K562 (cell line): Measurements from ENCODE around the gene EXOC3L1. TPM values are rescaled to one million over a fixed set of nuclear protein-coding genes. Genes with fewer than 3 reads are reported as not detected.

Experiments
- ATAC-seq: fragments of 200-7000 bp; cut with Tn5 transposase; 3 replicates; pipeline ENCODE4 v1.9.1; 2020; ENCODE audit warnings: moderate library complexity
- BruUV-seq: library from RNA; stranded (reverse); fragments of 400-500 nt; replicated peaks from 2 replicates; lab custom pipeline; 2021; lab: Mats Ljungman, UMichigan
- CTCF ChIA-PET: fragments of 300-600 bp; formaldehyde crosslinking; extraction: SDS; loops from one replicate; lab custom pipeline; 2021; ENCODE audit warnings: low intra/inter-chr PET ratio; lab: Yijun Ruan, JAX
- POLR2A ChIA-PET: fragments of 300-600, 350-650 bp; sonication (Branson Sonifier 250); formaldehyde crosslinking; extraction: SDS; loops from one replicate; lab custom pipeline; 2021; ENCODE audit warnings: antibody characterized with exemption, inconsistent platforms; lab: Yijun Ruan, JAX
- DNase-seq, 4 experiments: peaks; one replicate each; pipeline versions ENCODE4 v3.0.0 to v3.0.0-alpha.2; 2011 to 2018; ENCODE audit warnings: low spot score in 3 of 4, mixed read lengths in 3 of 4; ENCODE audit errors: extremely low read depth in 1 of 4
- FAIRE-seq: peaks from 2 replicates; lab custom pipeline; 2011; peaks lifted over from hg19 to GRCh38; lab: Jason Lieb, UNC
- H2AFZ ChIP-seq: 2 replicates; pipeline ENCODE4 v1.6.0; 2011; ENCODE audit warnings: low read depth, low read length, control low read depth, inconsistent platforms
- H3K27ac ChIP-seq: fragments of 200-600 bp; 3 replicates; pipeline ENCODE4 v1.8.0; 2011; ENCODE audit warnings: low read depth, mild to moderate bottlenecking, control low read depth, inconsistent platforms, low read length, moderate library complexity, mixed read lengths; ENCODE audit errors: extremely low read depth
- H3K27me3 ChIP-seq, 2 experiments: fragments of 300-600 bp in 1 of 2; 2 replicates in 1 of 2; 3 replicates in 1 of 2; pipeline versions ENCODE4 v1.6.0 to v1.8.0; 2011; ENCODE audit warnings: inconsistent platforms in 2 of 2, low read length in 2 of 2, mild to moderate bottlenecking in 1 of 2, mixed read lengths in 1 of 2, moderate library complexity in 1 of 2; ENCODE audit not compliant: control insufficient read depth in 2 of 2, insufficient read depth in 2 of 2
- H3K36me3 ChIP-seq: fragments of 300-600 bp; 3 replicates; pipeline ENCODE4 v1.8.0; 2011; ENCODE audit warnings: mild to moderate bottlenecking, low read length, inconsistent platforms; ENCODE audit not compliant: control insufficient read depth, insufficient read depth
- H3K4me1 ChIP-seq, 2 experiments: fragments of 200-600 bp in 1 of 2; replicated peaks in 1 of 2; 2 replicates in 1 of 2; 3 replicates in 1 of 2; pipeline versions ENCODE4 v1.5.1 to v1.8.0; 2011; ENCODE audit warnings: inconsistent platforms in 2 of 2, low read length in 2 of 2, mild to moderate bottlenecking in 1 of 2, mixed read lengths in 1 of 2, moderate library complexity in 1 of 2; ENCODE audit not compliant: control insufficient read depth in 2 of 2, insufficient read depth in 2 of 2
- H3K4me2 ChIP-seq: 2 replicates; pipeline ENCODE4 v1.6.1; 2011; ENCODE audit warnings: low read length, control low read depth, inconsistent platforms, mixed read lengths; ENCODE audit not compliant: insufficient read depth
- H3K4me3 ChIP-seq: fragments of 200-600 bp; sonication (generic), shearing (Covaris generic); 2 replicates; pipeline ENCODE4 v1.5.1; 2016; ENCODE audit warnings: control low read depth, inconsistent platforms
- H3K79me2 ChIP-seq: fragments of 200-600 bp; 3 replicates; pipeline ENCODE4 v1.8.0; 2011; ENCODE audit warnings: low read length, inconsistent platforms; ENCODE audit not compliant: control insufficient read depth, insufficient read depth
- H3K9ac ChIP-seq, 2 experiments: 2 replicates each; pipeline versions ENCODE4 v1.6.0 to v1.6.1; 2011; ENCODE audit warnings: low read depth in 2 of 2, low read length in 2 of 2, control low read depth in 1 of 2, inconsistent platforms in 1 of 2, mild to moderate bottlenecking in 1 of 2, mixed read lengths in 1 of 2; ENCODE audit not compliant: insufficient read depth in 1 of 2
- H3K9me1 ChIP-seq: one replicate; pipeline ENCODE4 v1.6.0; 2011; ENCODE audit warnings: inconsistent platforms, mild to moderate bottlenecking, low read length, moderate library complexity; ENCODE audit not compliant: control insufficient read depth, insufficient read depth
- H3K9me3 ChIP-seq: replicated peaks from 2 replicates; pipeline ENCODE4 v1.5.1; 2011; ENCODE audit warnings: low read depth, low read length, inconsistent platforms; ENCODE audit not compliant: control insufficient read depth, insufficient read depth
- H4K20me1 ChIP-seq: replicated peaks from 2 replicates; pipeline ENCODE4 v1.6.1; 2011; ENCODE audit warnings: low read length, inconsistent platforms, mixed read lengths; ENCODE audit not compliant: control insufficient read depth, insufficient read depth
- ARID4B ChIP-seq: sonication (generic); formaldehyde crosslinking; IDR thresholded peaks from 2 replicates; pipeline ENCODE4 v1.8.0; 2022; ENCODE audit warnings: mild to moderate bottlenecking, missing genetic modification reagents
- HDAC1 ChIP-seq, 2 experiments: fragments of 450-650 bp; IDR thresholded peaks; 2 replicates each; pipeline ENCODE4 v1.6.1; 2016 to 2017; ENCODE audit warnings: inconsistent platforms in 1 of 2, mild to moderate bottlenecking in 1 of 2, moderate library complexity in 1 of 2
- MAX ChIP-seq: sonication (generic); formaldehyde crosslinking; IDR thresholded peaks from 2 replicates; pipeline ENCODE4 v1.9.0; 2022; ENCODE audit warnings: mild to moderate bottlenecking, missing genetic modification reagents
- PHF8 ChIP-seq: fragments of 200-600 bp; sonication (generic); IDR thresholded peaks from 2 replicates; pipeline ENCODE4 v1.6.1; 2012; ENCODE audit warnings: mixed run types, mild to moderate bottlenecking, inconsistent platforms, low read length, moderate library complexity, borderline replicate concordance
- SRSF7 ChIP-seq: fragments of 200-400 bp; formaldehyde crosslinking; optimal IDR thresholded peaks from 2 replicates; pipeline ENCODE3; 2017; ENCODE audit warnings: mild to moderate bottlenecking, low read depth, low read length
- ZNF134 ChIP-seq: fragments of 250-450 bp; sonication (Bioruptor Pico); conservative IDR thresholded peaks from 2 replicates; pipeline ENCODE4 v1.4.0; 2020
- ZNF143 ChIP-seq: sonication (generic); formaldehyde crosslinking; IDR thresholded peaks from 2 replicates; pipeline ENCODE4 v1.9.0; 2022; ENCODE audit warnings: mild to moderate bottlenecking, missing genetic modification reagents
- WGBS: fragments of 100-300 bp; shearing (Covaris generic); methylation state at CpG from one replicate; pipeline ENCODE4 v1.1.6; 2016; ENCODE audit warnings: low coverage, mixed read lengths; ENCODE audit not compliant: insufficient coverage; ENCODE audit errors: missing lambda C conversion rate; 5-methylcytosine and 5-hydroxymethylcytosine counted together
- in situ Hi-C: fragments of 300-500 bp; cut with MboI; formaldehyde crosslinking; loops from 4 replicates; pipeline ENCODE4 v1.15.0; 2018; ENCODE audit warnings: inconsistent platforms, mixed read lengths
- intact Hi-C: fragments of 100-400 bp; cut with micrococcal nuclease; formaldehyde crosslinking; loops from 2 replicates; pipeline ENCODE4 v1.14.2; 2022
- polyA plus RNA-seq, 8 experiments: library from polyadenylated mRNA; depleted of rRNA in 4 of 8; stranded (reverse) in 5 of 8; unstranded in 3 of 8; fragments of >200 nt; fragmentation: Nextera tagmentation in 2 of 8; fragmentation: Illumina TruSeq in 1 of 8; extraction: Ambion mirVana in 2 of 8; extraction: Trizol in 1 of 8; gene quantifications; 2 replicates each; pipeline versions ENCODE4 v1.2.1 to v1.2.3, GENCODE V29; 2011 to 2014; ENCODE audit warnings: inconsistent platforms in 1 of 8, missing spikeins in 1 of 8
- total RNA-seq, 7 experiments: library from RNA; depleted of rRNA in 6 of 7; stranded (reverse); fragments of >200 nt in 6 of 7; fragmentation: Illumina TruSeq in 2 of 7; extraction: Trizol in 2 of 7; gene quantifications; 2 replicates each; pipeline versions ENCODE4 v1.2.1 to v1.2.3, GENCODE V29; 2011 to 2021; ENCODE audit warnings: low replicate concordance in 1 of 7

EXOC3L1 gene
- total and polyA plus RNA-seq, 9 of the 15 experiments (the other 6 are each of a cell fraction or from before 2014, with no cell fraction given): 0.08 TPM; not detected in 8

DNA sequence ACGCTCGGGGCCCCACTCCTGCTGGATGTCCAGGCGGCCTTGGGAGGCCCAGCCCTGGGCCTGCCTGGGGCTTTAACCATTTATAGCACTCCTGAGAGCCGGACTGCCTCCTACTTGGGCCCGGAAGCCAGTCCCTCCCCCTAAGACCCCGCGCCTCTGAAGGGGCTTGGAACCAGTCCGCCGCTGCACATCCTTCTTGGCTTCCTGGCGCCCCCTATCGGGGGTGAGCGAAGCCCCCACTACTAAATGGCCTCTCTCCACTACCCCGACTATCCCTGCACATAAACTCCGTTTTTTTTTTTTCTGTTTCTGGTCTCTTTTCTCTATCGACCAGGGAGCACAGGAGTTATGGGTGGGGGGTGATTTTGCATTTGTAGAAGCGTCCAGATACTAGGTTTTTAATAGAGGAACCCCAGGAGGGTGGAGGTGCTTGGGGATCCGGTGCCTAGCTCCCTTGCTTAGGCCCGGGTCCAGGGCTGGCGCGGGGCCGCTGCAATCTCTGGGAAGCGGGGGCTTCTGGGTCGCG, 20.2 kb downstream of the EXOC3L1 start (continued):
- no peak for TF ChIP-seq MAX
- no peak for TF ChIP-seq ZNF143 (CRISPR knock-in tag)
- no peak for TF ChIP-seq SRSF7
- TF ChIP-seq HDAC1 (IDR thresholded peaks at IDR 0.05): no peak
- TF ChIP-seq PHF8: no peak

- Histone ChIP-seq H3K4me1 (peaks cover 28 to 68% of the 10 kb centered on the region in 2 experiments), H3K27me3 (no peaks in the 10 kb centered on the region), H3K9me3 (no peaks in the 10 kb centered on the region), H3K4me2 (peak overlapping the region; percentile 92; the same call in 1 of the 2 replicates), H3K79me2 (no peaks in the 10 kb centered on the region; the same call in 2 of the 3 replicates), H2AFZ (no peak overlapping the region), H3K9me1 (no peaks in the 10 kb centered on the region), H3K4me3 (no peak overlapping the region), H3K9ac (peak overlapping the region in 1 of 2 experiments; percentile 79; a peak in 1 of 4 replicates), H3K36me3 (peaks cover 8% of the 10 kb centered on the region; the same call in 2 of the 3 replicates), H3K27ac (no peak overlapping the region), H4K20me1 (no peaks in the 10 kb centered on the region)
- ChIA-PET POLR2A (interaction anchor here (0.6 to 1.2 kb wide), 3 partner anchors 8 to 204 kb away, joined by 3 to 4 read pairs (median 3); no protein-coding TSS in a partner anchor), CTCF (interaction anchor here (0.9 kb wide), 1 partner anchor 191 kb away, joined by 3 read pairs; no protein-coding TSS in a partner anchor)
- 66% methylated on average over 9 of the region's 9 CpGs for WGBS
- ATAC-seq (no peak), FAIRE-seq (no peak), DNase-seq (no peak)
- BruUV-seq: no TSS peak
- intact Hi-C loops: no loop called here
- in situ Hi-C loops: loop anchor here (25.0 kb wide), 1 partner anchor 207 kb away; the partner anchor contains the start of gene CES3
- TF ChIP-seq ZNF134 (no peak), ARID4B (no peak)
These were observed 20.9 kb downstream of the EXOC3L1 start for GRCh38 chr16:67169011-67169451.
